ENCODE data around the gene BMI1. TPM values are rescaled to one million over a fixed set of nuclear protein-coding genes. Genes with fewer than 3 reads are reported as not detected.

The BMI1 gene
- total RNA-seq, 1 experiment from 2014 or later = 6.8 TPM

DNA sequence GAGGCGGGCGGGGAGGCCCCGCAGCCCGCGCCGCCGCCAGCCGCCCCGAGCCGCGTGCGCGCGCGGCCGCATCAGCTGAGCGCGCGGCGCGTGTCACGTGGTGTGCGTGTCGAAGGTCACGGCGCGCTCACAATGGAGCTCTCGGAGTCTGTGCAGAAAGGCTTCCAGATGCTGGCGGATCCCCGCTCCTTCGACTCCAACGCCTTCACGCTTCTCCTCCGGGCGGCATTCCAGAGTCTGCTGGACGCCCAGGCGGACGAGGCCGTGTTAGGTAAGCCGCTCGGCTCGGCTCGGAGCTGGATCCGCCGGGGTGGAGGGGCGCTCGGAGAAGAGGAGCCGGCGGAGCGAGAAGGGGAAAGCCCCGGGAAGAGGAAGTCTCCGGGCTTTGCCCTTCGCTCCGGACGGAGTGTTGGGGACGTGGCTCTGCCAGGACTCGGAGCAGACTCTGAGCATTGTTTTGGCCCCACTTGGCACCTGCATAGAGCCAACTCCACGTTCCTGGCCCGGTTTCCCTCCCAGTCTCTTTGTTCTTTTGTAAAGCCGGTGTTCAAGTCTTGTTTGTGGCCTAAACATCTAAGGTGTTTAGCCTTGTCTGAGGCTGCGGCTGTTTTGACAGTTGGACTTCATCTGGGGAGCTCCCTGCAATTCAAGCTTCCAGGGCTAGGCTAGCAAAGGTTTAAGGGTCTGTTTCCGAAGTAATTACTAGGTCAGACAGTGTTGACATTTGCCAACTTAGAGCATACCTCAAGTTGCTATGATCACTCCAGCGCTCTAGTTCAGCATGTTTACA, 4.4 kb upstream of the BMI1 start, which contains the start of gene COMMD3:
Gene COMMD3 (plus strand): TSS at position 103 of the 790 bp plus-strand sequence. CDS start 30 bp downstream, at position 133.
- H3K27ac Mint-ChIP-seq = no peak within 1 kb of the TSS; a peak in 1 of 7 replicates

More for the DNA sequence above, 4.4 kb upstream of the BMI1 start, which contains the start of gene COMMD3:
- H3T11ph ChIP-seq (ENCODE audit: low read length) = no peak within 1 kb of the TSS
- H3K4me1 ChIP-seq (ENCODE audit: insufficient read depth, low read length) = no peaks in the 10 kb centered on the region
- H3K79me2 ChIP-seq (ENCODE audit: insufficient read depth, low read length) = no peaks in the 10 kb centered on the region
- TF ChIP-seq, protein P1, sequence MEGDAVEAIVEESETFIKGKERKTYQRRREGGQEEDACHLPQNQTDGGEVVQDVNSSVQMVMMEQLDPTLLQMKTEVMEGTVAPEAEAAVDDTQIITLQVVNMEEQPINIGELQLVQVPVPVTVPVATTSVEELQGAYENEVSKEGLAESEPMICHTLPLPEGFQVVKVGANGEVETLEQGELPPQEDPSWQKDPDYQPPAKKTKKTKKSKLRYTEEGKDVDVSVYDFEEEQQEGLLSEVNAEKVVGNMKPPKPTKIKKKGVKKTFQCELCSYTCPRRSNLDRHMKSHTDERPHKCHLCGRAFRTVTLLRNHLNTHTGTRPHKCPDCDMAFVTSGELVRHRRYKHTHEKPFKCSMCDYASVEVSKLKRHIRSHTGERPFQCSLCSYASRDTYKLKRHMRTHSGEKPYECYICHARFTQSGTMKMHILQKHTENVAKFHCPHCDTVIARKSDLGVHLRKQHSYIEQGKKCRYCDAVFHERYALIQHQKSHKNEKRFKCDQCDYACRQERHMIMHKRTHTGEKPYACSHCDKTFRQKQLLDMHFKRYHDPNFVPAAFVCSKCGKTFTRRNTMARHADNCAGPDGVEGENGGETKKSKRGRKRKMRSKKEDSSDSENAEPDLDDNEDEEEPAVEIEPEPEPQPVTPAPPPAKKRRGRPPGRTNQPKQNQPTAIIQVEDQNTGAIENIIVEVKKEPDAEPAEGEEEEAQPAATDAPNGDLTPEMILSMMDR (conservative IDR thresholded peaks at IDR 0.05) = no peak
- H3K9ac ChIP-seq (ENCODE audit: extremely low read depth, insufficient read length, low read length) = no peak within 1 kb of the TSS
- H4K20me1 ChIP-seq (ENCODE audit: control insufficient read depth, insufficient read depth, insufficient read length) = no peaks in the 10 kb centered on the region
- H3K18ac ChIP-seq (ENCODE audit: insufficient read length, low read depth, low read length) = no peak within 1 kb of the TSS
- peaks cover 0 to 2% (median 0%) of the 10 kb centered on the region in 3 experiments; a peak in 1 of 7 replicates for H3K36me3 Mint-ChIP-seq (ENCODE audit: insufficient read depth in 1 of 3, low read depth in 3 of 3)
- no peak within 1 kb of the TSS for H3K4ac ChIP-seq (ENCODE audit: low read depth, low read length)
- peaks cover 6% of the 10 kb centered on the region for H3K23me2 ChIP-seq (ENCODE audit: insufficient read length, low read depth, low read length, poor library complexity, severe bottlenecking)
- no peak within 1 kb of the TSS for H2BK5ac ChIP-seq (ENCODE audit: insufficient read length, low read length)
- no peak within 1 kb of the TSS for H2BK15ac ChIP-seq (ENCODE audit: low read depth, low read length)
- no peak within 1 kb of the TSS for H4K5ac ChIP-seq (ENCODE audit: insufficient read length, low read depth, low read length)
- no peaks in the 10 kb centered on the region for H3K79me1 ChIP-seq (ENCODE audit: insufficient read depth, low read depth, low read length, poor library complexity, severe bottlenecking)
- 0 out of 2 replicates have a peak within 1 kb of the TSS, but pooled peaks have one; percentile 54 for H3K14ac ChIP-seq (ENCODE audit: insufficient read depth, low read length)
- no peak within 1 kb of the TSS for H3K56ac ChIP-seq (ENCODE audit: insufficient read length, low read depth, low read length)
- no peak within 1 kb of the TSS for H2AK5ac ChIP-seq (ENCODE audit: insufficient read length, low read length)
- peak within 1 kb of the TSS; percentile 73 to 85 for H3K4me3 Mint-ChIP-seq
- no peaks in the 10 kb centered on the region for H3K9me3 ChIP-seq (ENCODE audit: control insufficient read depth, low read depth, low read length)
- H3K23ac ChIP-seq (ENCODE audit: insufficient read length, low read depth, low read length) = no peak within 1 kb of the TSS
- WGBS (ENCODE audit: extremely low coverage, insufficient read length, low lambda C conversion rate) = no CpG with 5 or more reads among the region's 63 CpGs
- peaks cover 33% of the 10 kb centered on the region; the same call in 1 of the 2 replicates for H3K27me3 ChIP-seq (ENCODE audit: insufficient read depth, low read length)
- H4K91ac ChIP-seq (ENCODE audit: insufficient read length, low read depth, low read length) = no peak within 1 kb of the TSS
- H2AFZ ChIP-seq (ENCODE audit: low read length) = no peak within 1 kb of the TSS
- H3K4me2 ChIP-seq (ENCODE audit: insufficient read depth, insufficient read length, low read length) = peak within 1 kb of the TSS; percentile 53
- DNase-seq = peak; percentile 77
- no peak within 1 kb of the TSS for H2BK20ac ChIP-seq (ENCODE audit: low read depth, low read length, poor library complexity, severe bottlenecking)
- no peak within 1 kb of the TSS for H2BK12ac ChIP-seq (ENCODE audit: insufficient read length, low read depth, low read length)
- peaks cover 83% of the 10 kb centered on the region for H3K27me3 Mint-ChIP-seq (ENCODE audit: low read depth)
- H3K4me1 Mint-ChIP-seq = peaks cover 18 to 36% of the 10 kb centered on the region in 2 experiments
- peaks cover 0 to 3% of the 10 kb centered on the region in 2 experiments; a peak in 3 of 5 replicates for H3K9me3 Mint-ChIP-seq
- no peak within 1 kb of the TSS for H3K27ac ChIP-seq (ENCODE audit: insufficient read length, low read depth, low read length)
- no peak within 1 kb of the TSS for H4K8ac ChIP-seq (replicated peaks; ENCODE audit: insufficient read length, low read depth, low read length)
- H2BK120ac ChIP-seq (ENCODE audit: low read depth, low read length, poor library complexity, severe bottlenecking) = no peak within 1 kb of the TSS
